Cerebellar cortex (tissue), 1 donor: ENCODE results near the gene AUH.
A peak's percentile ranks its signal among the peaks of the same experiment; 100 is the strongest.
"Not testable (repeated sequence)": the region's sequence is repeated elsewhere in the genome, so short reads cannot be mapped to it uniquely, and the experiment has no call there.

Experiments
- DNase-seq: peaks from one replicate; pipeline ENCODE4 v3.0.0-alpha.2; 2015; ENCODE audit warnings: low spot score

AUH gene

GRCh38 chr9:91208419-91208745, 153.3 kb downstream of the AUH start:
- no peak for DNase-seq

DNA sequence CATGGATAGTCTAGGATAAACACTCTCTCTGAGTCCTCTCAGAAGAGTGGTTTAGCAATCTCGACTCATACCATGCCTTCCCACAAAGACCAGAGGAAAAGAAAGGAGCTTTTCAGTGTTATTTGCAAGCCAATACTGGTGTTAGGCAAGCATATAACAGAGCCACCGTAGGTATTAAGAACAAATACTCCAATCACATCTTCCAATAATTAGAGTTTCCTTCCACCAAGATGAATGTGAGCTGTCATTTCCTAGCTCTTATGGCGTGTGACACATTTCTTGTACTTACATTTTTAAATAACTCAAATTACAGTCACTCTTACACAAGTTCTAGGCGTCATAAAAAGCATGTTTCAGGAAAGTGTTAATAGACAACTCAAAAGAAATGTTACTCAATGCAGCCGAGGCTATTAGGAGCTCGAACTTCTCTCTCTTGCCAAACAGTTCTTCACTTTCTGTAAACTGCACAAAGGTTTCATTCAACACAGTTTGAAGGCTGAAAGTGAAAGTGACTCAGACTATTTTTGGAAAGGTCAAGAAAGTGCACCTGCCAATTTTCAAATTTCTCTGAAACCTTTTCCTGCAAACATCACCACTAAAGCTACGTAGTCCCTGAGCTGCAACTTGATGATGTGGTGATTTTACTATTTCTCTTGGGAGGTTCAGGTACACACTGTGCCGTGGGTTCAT, 153.8 kb downstream of the AUH start:
- no peak for DNase-seq

- no peak for DNase-seq
These were observed 154.4 kb downstream of the AUH start for GRCh38 chr9:91207397-91207728.

DNA sequence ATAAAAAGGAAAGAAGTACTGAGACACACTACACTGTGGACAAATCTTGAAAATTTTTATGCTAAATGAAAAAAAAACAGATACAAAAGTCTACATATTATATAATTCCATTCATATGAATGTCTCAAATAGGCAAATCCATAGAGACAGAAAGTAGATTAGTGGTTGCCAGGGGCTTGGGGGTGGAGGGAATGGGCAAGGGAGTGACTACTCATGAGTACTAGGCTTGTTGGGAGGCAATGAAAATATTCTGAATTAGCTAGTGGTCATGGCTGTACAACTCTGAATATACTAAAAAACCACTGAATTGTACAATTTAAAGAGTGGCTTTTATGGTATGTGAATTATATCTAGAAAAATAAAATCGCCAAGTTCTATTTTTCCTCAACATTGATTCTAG, 154.9 kb downstream of the AUH start:
- no peak for DNase-seq

- no peak for DNase-seq
These were observed 158.9 kb downstream of the AUH start for GRCh38 chr9:91202736-91203283.

GRCh38 chr9:91200692-91201336, 160.9 kb downstream of the AUH start:
- DNase-seq, result no peak

GRCh38 chr9:91199739-91200497, 161.8 kb downstream of the AUH start:
- no peak for DNase-seq

DNA sequence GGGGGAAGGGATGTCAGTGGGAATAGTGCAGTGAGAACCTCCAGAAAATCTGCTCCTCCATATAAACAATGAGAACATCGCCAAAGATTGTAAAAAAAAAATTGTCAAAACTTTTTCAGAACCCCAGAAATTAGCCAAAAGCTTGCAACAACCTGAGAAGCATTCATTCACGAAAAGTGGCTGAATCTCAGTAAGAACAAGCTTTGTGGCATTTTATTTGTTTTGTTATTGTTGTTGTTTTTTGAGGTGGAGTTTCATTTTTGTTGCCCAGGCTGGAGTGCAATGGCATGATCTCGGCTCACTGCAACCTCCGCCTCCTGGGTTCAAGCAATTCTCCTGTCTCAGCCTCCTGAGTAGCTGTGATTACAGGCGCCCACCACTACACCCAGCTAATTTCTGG, 162.8 kb downstream of the AUH start:
- DNase-seq, result not testable (repeated sequence)

DNA sequence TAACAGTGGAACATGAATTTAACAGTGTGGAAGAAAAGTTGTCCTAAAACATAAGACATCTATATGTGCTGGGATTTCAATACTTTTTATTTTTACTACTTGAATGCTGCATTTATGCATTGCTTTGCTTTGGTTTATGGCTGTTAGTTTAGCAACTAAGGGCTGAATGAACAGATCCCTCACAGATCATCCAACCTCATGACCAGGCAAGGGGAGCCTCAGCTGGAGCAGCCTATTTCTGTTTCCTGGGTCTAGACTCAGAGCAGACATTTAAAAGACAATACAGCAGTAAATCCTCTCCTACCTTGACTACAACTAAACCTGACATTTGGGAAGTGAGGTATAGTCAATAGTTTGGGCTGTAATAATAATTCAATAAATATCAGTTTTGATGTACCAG, 163.3 kb downstream of the AUH start:
- DNase-seq, result no peak

DNA sequence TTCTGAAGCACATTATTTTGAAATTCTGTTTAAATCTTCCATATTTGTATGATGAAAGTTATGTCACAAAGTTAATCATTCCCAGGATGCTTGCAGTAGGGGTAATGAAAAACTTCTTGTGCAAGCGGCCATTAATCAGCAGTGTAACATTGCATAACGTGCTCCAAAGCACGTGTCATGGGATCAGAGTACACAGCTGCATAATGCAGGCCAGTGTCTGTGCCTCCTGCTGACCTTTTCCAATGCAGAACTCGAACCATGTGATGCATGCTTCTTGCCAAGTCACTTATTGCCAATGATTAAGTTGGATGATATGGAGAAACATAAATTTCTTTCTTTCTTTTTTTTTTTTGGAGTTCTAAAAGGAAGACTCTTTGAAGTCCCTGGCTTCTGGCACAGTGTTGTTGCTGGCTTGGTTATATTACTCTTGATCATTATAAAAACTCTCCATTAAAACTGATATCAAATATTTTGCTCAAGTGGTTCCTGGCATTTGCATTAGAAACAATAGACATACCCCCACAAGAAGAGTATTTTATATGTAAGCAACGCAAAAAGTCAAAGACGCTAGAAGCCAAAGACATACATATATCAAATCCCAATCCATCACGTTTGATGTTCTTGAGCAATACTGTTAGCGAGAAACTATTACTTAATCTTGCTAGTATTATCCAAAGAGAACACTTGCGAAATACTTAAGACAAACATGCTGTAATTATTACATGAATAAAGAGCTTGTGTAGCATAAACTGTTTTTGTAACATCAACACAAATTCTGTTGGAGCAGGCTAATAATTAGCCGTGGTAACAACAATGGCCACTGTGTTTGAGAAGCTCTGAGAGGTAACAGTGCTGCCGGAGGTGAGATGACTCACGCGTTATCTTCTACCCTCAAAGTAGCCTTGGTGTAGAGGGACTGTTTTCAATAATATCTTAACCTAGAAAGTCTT, 164.2 kb downstream of the AUH start:
- no peak for DNase-seq

GRCh38 chr9:91196103-91196950, 165.4 kb downstream of the AUH start:
- DNase-seq, result no peak

GRCh38 chr9:91195372-91196012, 166.2 kb downstream of the AUH start:
- DNase-seq, result no peak

DNA sequence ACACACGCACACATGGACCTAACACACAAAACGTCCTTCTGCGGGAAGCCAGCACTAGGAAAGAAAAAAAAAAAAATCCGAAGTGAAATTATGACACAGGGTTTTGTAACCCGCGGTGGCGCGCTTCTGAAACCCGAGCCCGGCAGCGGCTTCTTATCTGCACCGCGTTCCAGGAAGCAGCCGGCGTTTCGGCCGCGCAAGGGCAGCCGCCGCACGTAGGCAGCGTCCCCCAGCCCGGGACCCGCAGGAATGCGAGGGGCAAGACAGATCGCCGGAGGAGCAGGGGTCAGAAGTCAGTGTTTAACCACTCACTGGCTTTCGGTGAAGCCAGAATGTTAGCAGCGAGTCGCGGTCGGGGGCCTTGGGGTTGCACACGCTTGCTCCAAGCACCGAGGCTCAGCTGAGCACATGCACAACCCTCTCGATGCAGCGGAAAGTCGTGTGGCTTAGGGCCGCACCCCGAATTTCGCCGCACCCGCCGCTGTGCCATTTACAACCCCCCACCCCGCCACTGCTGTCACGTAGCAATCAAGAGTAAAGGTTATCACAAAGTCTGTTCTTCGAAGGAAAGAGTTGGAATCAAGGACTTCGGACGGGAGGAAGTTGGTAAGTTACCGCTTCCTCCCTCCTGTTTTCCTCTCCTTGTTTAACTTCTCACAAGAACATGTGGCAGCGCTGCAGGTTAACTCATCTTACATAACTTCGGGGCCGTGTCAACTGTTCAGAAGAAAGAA, 167.9 kb downstream of the AUH start:
- DNase-seq, result peak; percentile 62

DNA sequence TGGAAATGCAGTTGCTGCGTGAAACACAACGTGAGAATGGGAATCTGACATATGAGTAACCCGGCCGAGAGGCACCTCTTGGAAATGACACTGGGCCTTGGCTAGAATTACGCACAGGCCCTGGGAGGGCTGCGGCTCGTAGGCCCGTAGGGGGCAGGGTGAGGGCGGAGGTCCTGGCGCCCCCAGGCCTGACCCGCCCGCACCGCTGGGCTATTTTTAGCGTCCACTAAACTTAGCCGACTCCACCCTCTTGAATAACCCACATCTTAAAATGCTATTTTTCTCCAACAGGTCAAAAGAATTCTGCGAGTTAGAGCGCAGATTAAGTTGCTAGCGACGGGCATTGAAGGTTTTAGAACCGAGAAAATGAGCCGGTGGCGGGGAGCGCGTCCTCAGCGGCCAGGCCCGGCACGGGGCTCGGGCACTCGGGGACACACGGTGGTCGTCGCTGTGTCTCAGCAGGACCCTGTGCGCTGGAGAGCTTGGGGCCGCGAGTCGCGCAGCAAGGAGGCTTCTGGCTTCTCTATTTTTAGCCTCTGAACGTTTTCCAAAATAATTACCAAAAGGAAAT, 168.5 kb downstream of the AUH start:
- DNase-seq, result peak; percentile 43

- DNase-seq, result peak; percentile 92
These were observed 169.2 kb downstream of the AUH start for GRCh38 chr9:91192381-91193086.

DNA sequence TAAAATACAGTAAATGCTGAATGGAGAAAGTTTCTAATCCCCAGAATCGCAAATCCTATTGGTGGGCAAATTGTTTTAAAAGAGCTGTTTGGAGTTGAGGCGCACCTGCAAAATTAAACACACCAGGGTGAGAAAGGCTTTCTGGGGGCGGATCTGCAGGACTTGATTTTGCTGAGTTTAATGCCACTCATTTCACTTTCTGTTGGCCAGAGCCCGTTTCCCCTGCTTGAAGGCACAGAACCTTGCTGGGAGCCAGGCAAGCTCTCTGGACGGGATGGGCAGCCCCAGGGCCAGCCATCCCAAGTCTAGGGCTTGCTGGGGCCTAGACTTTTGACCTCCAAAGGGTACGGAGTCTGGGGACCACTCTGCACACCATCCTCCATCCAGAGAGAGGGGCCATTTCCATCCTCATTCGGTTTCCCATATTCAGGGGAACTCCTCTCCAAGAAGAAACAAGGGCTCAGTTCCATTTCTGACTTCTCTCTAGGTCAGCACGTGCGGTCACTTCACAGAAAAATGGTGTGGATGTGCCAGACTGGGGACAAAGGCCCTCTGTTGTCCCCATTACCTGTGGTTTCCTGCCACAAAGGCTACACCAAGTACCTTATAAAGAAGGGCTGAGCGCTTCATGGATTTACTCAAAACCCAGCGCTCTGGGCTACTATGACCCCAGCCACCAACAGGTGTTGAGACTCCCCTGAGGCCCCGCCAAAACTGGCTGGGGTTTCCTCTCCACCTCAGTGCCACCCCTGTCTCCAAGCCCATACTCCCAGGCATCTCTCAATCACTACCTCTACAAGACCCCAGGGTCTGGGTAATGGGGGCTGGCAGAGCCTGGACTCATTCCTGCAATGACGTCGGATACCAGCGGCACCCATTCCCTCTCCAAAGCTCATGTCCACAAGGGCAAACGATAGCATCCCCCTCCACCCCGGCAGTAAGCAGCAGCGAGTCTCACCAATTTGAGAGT, 170.0 kb downstream of the AUH start:
- no peak for DNase-seq

- DNase-seq, result no peak
These were observed 171.7 kb downstream of the AUH start for GRCh38 chr9:91190062-91190461.
